RWPE2 (cell line): Measurements from ENCODE around the gene BBS9.

Experiments used
- ATAC-seq: fragments of 200-7000 bp; cut with Tn5 transposase; 3 replicates; pipeline ENCODE4 v1.9.1; 2021; ENCODE audit warnings: low read depth
- DNase-seq: peaks from one replicate; pipeline ENCODE4 v3.0.0-alpha.2; 2020; ENCODE audit warnings: low spot score
- H3K27ac ChIP-seq: fragments of 450-650 bp; 2 replicates; pipeline ENCODE4 v1.5.1; 2017; ENCODE audit warnings: mild to moderate bottlenecking; ENCODE audit not compliant: poor library complexity, severe bottlenecking
- H3K27me3 ChIP-seq: fragments of 250-450 bp; sonication (Bioruptor Pico); 2 replicates; pipeline ENCODE4 v1.5.1; 2021; ENCODE audit warnings: mild to moderate bottlenecking, moderate library complexity; ENCODE audit not compliant: insufficient read depth, poor library complexity, severe bottlenecking
- H3K36me3 ChIP-seq: fragments of 250-450 bp; sonication (Bioruptor Pico); 2 replicates; pipeline ENCODE4 v1.5.1; 2020; ENCODE audit warnings: low read depth, mild to moderate bottlenecking, moderate library complexity
- H3K4me1 ChIP-seq: fragments of 250-450 bp; sonication (Bioruptor Pico); 2 replicates; pipeline ENCODE4 v1.5.1; 2021; ENCODE audit warnings: mild to moderate bottlenecking, moderate library complexity; ENCODE audit not compliant: insufficient read depth, poor library complexity, severe bottlenecking
- H3K4me3 ChIP-seq: fragments of 250-450 bp; sonication (Bioruptor Pico); 2 replicates; pipeline ENCODE4 v1.5.1; 2021; ENCODE audit warnings: mild to moderate bottlenecking, moderate library complexity; ENCODE audit not compliant: severe bottlenecking
- H3K9me3 ChIP-seq: fragments of 250-450 bp; sonication (Bioruptor Pico); 2 replicates; pipeline ENCODE4 v1.5.1; 2021; ENCODE audit warnings: mild to moderate bottlenecking, moderate library complexity; ENCODE audit not compliant: severe bottlenecking
- CTCF ChIP-seq: fragments of 450-650 bp; IDR thresholded peaks from one replicate; pipeline ENCODE4 v1.5.1; 2017; ENCODE audit warnings: mild to moderate bottlenecking, moderate library complexity; ENCODE audit not compliant: poor library complexity, severe bottlenecking

Gene BBS9

GRCh38 chr7:33500703-33501701 is 371.6 kb downstream of the BBS9 start:
- Histone ChIP-seq H3K9me3 (no peaks in the 10 kb centered on the region), H3K4me3 (no peak overlapping the region), H3K27me3 (no peaks in the 10 kb centered on the region), H3K36me3 (no peaks in the 10 kb centered on the region), H3K4me1 (peaks cover 8% of the 10 kb centered on the region), H3K27ac (no peak overlapping the region)
- ATAC-seq (no peak), DNase-seq (no peak)
- no peak for TF ChIP-seq CTCF

- H3K27me3 ChIP-seq, result no peaks in the 10 kb centered on the region
- no peak overlapping the region for H3K4me3 ChIP-seq
- no peaks in the 10 kb centered on the region for H3K36me3 ChIP-seq
- no peak for DNase-seq
- no peaks in the 10 kb centered on the region for H3K9me3 ChIP-seq
- no peak overlapping the region for H3K27ac ChIP-seq
- H3K4me1 ChIP-seq, result peaks cover 8% of the 10 kb centered on the region
- ATAC-seq, result peak; percentile 67
- TF ChIP-seq CTCF, result no peak
Measured at GRCh38 chr7:33503014-33503413, 373.6 kb downstream of the BBS9 start.

- no peak for TF ChIP-seq CTCF
- no peak for ATAC-seq
- no peak overlapping the region for H3K27ac ChIP-seq
- no peak for DNase-seq
- H3K9me3 ChIP-seq, result no peaks in the 10 kb centered on the region
- peaks cover 8% of the 10 kb centered on the region for H3K4me1 ChIP-seq
- no peak overlapping the region for H3K4me3 ChIP-seq
- H3K27me3 ChIP-seq, result no peaks in the 10 kb centered on the region
- H3K36me3 ChIP-seq, result no peaks in the 10 kb centered on the region
Measured at GRCh38 chr7:33503736-33504135, 374.4 kb downstream of the BBS9 start.

GRCh38 chr7:33504266-33504665 is 374.9 kb downstream of the BBS9 start:
- Histone ChIP-seq H3K27ac (no peak overlapping the region), H3K4me1 (peaks cover 8% of the 10 kb centered on the region), H3K27me3 (no peaks in the 10 kb centered on the region), H3K9me3 (no peaks in the 10 kb centered on the region), H3K4me3 (no peak overlapping the region), H3K36me3 (no peaks in the 10 kb centered on the region)
- ATAC-seq (no peak), DNase-seq (no peak)
- TF ChIP-seq CTCF, result no peak

- TF ChIP-seq CTCF, result no peak
- Histone ChIP-seq H3K27ac (no peak overlapping the region), H3K4me3 (no peak overlapping the region), H3K4me1 (no peaks in the 10 kb centered on the region), H3K27me3 (no peaks in the 10 kb centered on the region), H3K36me3 (no peaks in the 10 kb centered on the region), H3K9me3 (no peaks in the 10 kb centered on the region)
- DNase-seq (no peak), ATAC-seq (no peak)
Measured at GRCh38 chr7:33509206-33509605, 379.8 kb downstream of the BBS9 start.
